Karpas-422 (cell line): Measurements from ENCODE around the gene MAN1A2. TPM values are rescaled to one million over a fixed set of nuclear protein-coding genes. Genes with fewer than 3 reads are reported as not detected.

ENCODE experiments used
- DNase-seq: peaks from one replicate; pipeline ENCODE4 v3.0.0-alpha.2; 2015
- H2AFZ ChIP-seq: fragments of 200-600 bp; sonication (generic); 2 replicates; pipeline ENCODE4 v1.6.1; 2014; ENCODE audit warnings: antibody characterized with exemption, low read length, mixed read lengths
- H3K27ac ChIP-seq: fragments of 200-600 bp; sonication (generic); 2 replicates; pipeline ENCODE4 v1.5.1; 2014; ENCODE audit warnings: mild to moderate bottlenecking, low read length, moderate library complexity
- H3K27me3 ChIP-seq: fragments of 200-600 bp; sonication (generic); 2 replicates; pipeline ENCODE4 v1.6.1; 2014; ENCODE audit warnings: low read length, mixed read lengths
- H3K36me3 ChIP-seq: fragments of 200-600 bp; sonication (generic); 2 replicates; pipeline ENCODE4 v1.6.1; 2014; ENCODE audit warnings: low read length, mixed read lengths; ENCODE audit not compliant: insufficient read depth
- H3K4me1 ChIP-seq: fragments of 200-600 bp; sonication (generic); 2 replicates; pipeline ENCODE4 v1.6.1; 2014; ENCODE audit warnings: mild to moderate bottlenecking, low read length, mixed read lengths
- H3K4me2 ChIP-seq: fragments of 200-600 bp; sonication (generic); 2 replicates; pipeline ENCODE4 v1.6.1; 2014; ENCODE audit warnings: low read length, low read depth, mild to moderate bottlenecking; ENCODE audit not compliant: poor library complexity, severe bottlenecking
- H3K4me3 ChIP-seq: fragments of 200-600 bp; sonication (generic); 2 replicates; pipeline ENCODE4 v1.5.1; 2014; ENCODE audit warnings: mild to moderate bottlenecking, antibody characterized with exemption, low read length, mixed read lengths
- H3K79me2 ChIP-seq: fragments of 200-600 bp; sonication (generic); 2 replicates; pipeline ENCODE4 v1.6.1; 2014; ENCODE audit warnings: mild to moderate bottlenecking, low read length, mixed read lengths
- H3K9ac ChIP-seq: fragments of 200-600 bp; sonication (generic); 2 replicates; pipeline ENCODE4 v1.6.0; 2014; ENCODE audit warnings: low read length
- H3K9me2 ChIP-seq: fragments of 200-600 bp; sonication (generic), shearing (Covaris generic); replicated peaks from 2 replicates; pipeline ENCODE4 v1.6.0; 2014; ENCODE audit warnings: mild to moderate bottlenecking, low read length, moderate library complexity; ENCODE audit not compliant: insufficient read depth
- H3K9me3 ChIP-seq: fragments of 300-700, 200-600 bp; sonication (generic); 2 replicates; pipeline ENCODE4 v1.6.1; 2014; ENCODE audit warnings: low read length, mixed read lengths
- H4K20me1 ChIP-seq: fragments of 200-600 bp; sonication (generic); 2 replicates; pipeline ENCODE4 v1.6.1; 2014; ENCODE audit warnings: mild to moderate bottlenecking, antibody characterized with exemption, low read length, low read depth; ENCODE audit not compliant: insufficient read depth
- total RNA-seq: library from RNA; depleted of rRNA; stranded (reverse); fragments of >200 nt; shearing (Covaris generic); gene quantifications from 2 replicates; pipeline ENCODE4 v1.2.3, GENCODE V29; 2014; ENCODE audit warnings: low replicate concordance

Gene MAN1A2
- total RNA-seq, 1 experiment from 2014 or later = 43.0 TPM

GRCh38 chr1:117566556-117566955, 199.3 kb downstream of the MAN1A2 start:
- no peak overlapping the region for H3K9ac ChIP-seq
- no peaks in the 10 kb centered on the region for H3K9me2 ChIP-seq
- H3K4me2 ChIP-seq = no peak overlapping the region
- no peaks in the 10 kb centered on the region for H3K79me2 ChIP-seq
- peaks cover 3% of the 10 kb centered on the region; the same call in 1 of the 2 replicates for H3K4me1 ChIP-seq
- no peaks in the 10 kb centered on the region for H3K9me3 ChIP-seq
- H3K4me3 ChIP-seq = no peak overlapping the region
- DNase-seq = no peak
- H3K27me3 ChIP-seq = no peaks in the 10 kb centered on the region
- H3K27ac ChIP-seq = no peak overlapping the region
- H3K36me3 ChIP-seq = no peaks in the 10 kb centered on the region
- H4K20me1 ChIP-seq = no peaks in the 10 kb centered on the region
- no peak overlapping the region for H2AFZ ChIP-seq

GRCh38 chr1:117567435-117567834, 200.2 kb downstream of the MAN1A2 start:
- Histone ChIP-seq H3K27ac (no peak overlapping the region), H3K36me3 (no peaks in the 10 kb centered on the region), H3K9me3 (no peaks in the 10 kb centered on the region), H3K79me2 (no peaks in the 10 kb centered on the region), H2AFZ (no peak overlapping the region), H3K9ac (no peak overlapping the region), H3K4me2 (no peak overlapping the region), H4K20me1 (no peaks in the 10 kb centered on the region), H3K4me1 (peaks cover 3% of the 10 kb centered on the region; the same call in 1 of the 2 replicates), H3K4me3 (no peak overlapping the region), H3K9me2 (no peaks in the 10 kb centered on the region), H3K27me3 (no peaks in the 10 kb centered on the region)
- DNase-seq = no peak

- Histone ChIP-seq H3K9me3 (no peaks in the 10 kb centered on the region), H3K27ac (no peak overlapping the region), H3K27me3 (no peaks in the 10 kb centered on the region), H3K9ac (no peak overlapping the region), H3K4me2 (no peak overlapping the region), H3K4me1 (peaks cover 3% of the 10 kb centered on the region; the same call in 1 of the 2 replicates), H3K9me2 (no peaks in the 10 kb centered on the region), H2AFZ (no peak overlapping the region), H3K4me3 (no peak overlapping the region), H4K20me1 (no peaks in the 10 kb centered on the region), H3K79me2 (no peaks in the 10 kb centered on the region), H3K36me3 (no peaks in the 10 kb centered on the region)
- no peak for DNase-seq
Measured at GRCh38 chr1:117567976-117568375, 200.7 kb downstream of the MAN1A2 start.

- DNase-seq = no peak
- no peak overlapping the region for H3K9ac ChIP-seq
- no peaks in the 10 kb centered on the region for H3K79me2 ChIP-seq
- no peak overlapping the region for H3K27ac ChIP-seq
- no peaks in the 10 kb centered on the region for H4K20me1 ChIP-seq
- no peaks in the 10 kb centered on the region for H3K27me3 ChIP-seq
- no peaks in the 10 kb centered on the region for H3K9me3 ChIP-seq
- H2AFZ ChIP-seq = no peak overlapping the region
- H3K4me3 ChIP-seq = no peak overlapping the region
- H3K4me1 ChIP-seq = peaks cover 3% of the 10 kb centered on the region; the same call in 1 of the 2 replicates
- no peaks in the 10 kb centered on the region for H3K36me3 ChIP-seq
- no peak overlapping the region for H3K4me2 ChIP-seq
- no peaks in the 10 kb centered on the region for H3K9me2 ChIP-seq
Measured at GRCh38 chr1:117568999-117569398, 201.8 kb downstream of the MAN1A2 start.

- no peaks in the 10 kb centered on the region for H3K36me3 ChIP-seq
- H3K27me3 ChIP-seq = no peaks in the 10 kb centered on the region
- H3K9me2 ChIP-seq = no peaks in the 10 kb centered on the region
- no peak overlapping the region for H3K27ac ChIP-seq
- H3K9ac ChIP-seq = no peak overlapping the region
- no peaks in the 10 kb centered on the region for H3K79me2 ChIP-seq
- no peaks in the 10 kb centered on the region for H4K20me1 ChIP-seq
- no peak overlapping the region for H3K4me3 ChIP-seq
- no peaks in the 10 kb centered on the region; the same call in 1 of the 2 replicates for H3K4me1 ChIP-seq
- DNase-seq = no peak
- H2AFZ ChIP-seq = no peak overlapping the region
- H3K4me2 ChIP-seq = no peak overlapping the region
- H3K9me3 ChIP-seq = no peaks in the 10 kb centered on the region
Measured at GRCh38 chr1:117569856-117570255, 202.6 kb downstream of the MAN1A2 start.

GRCh38 chr1:117570988-117571409, 203.8 kb downstream of the MAN1A2 start:
- H3K9ac ChIP-seq = no peak overlapping the region
- H3K4me3 ChIP-seq = no peak overlapping the region
- no peaks in the 10 kb centered on the region for H3K4me1 ChIP-seq
- no peaks in the 10 kb centered on the region for H3K36me3 ChIP-seq
- no peaks in the 10 kb centered on the region for H3K9me2 ChIP-seq
- H3K79me2 ChIP-seq = no peaks in the 10 kb centered on the region
- H3K27ac ChIP-seq = no peak overlapping the region
- H4K20me1 ChIP-seq = no peaks in the 10 kb centered on the region
- no peaks in the 10 kb centered on the region for H3K9me3 ChIP-seq
- no peak for DNase-seq
- H3K4me2 ChIP-seq = no peak overlapping the region
- no peak overlapping the region for H2AFZ ChIP-seq
- H3K27me3 ChIP-seq = no peaks in the 10 kb centered on the region

- Histone ChIP-seq H3K4me2 (no peak overlapping the region), H3K9me2 (no peaks in the 10 kb centered on the region), H3K9me3 (no peaks in the 10 kb centered on the region), H3K79me2 (no peaks in the 10 kb centered on the region), H3K9ac (no peak overlapping the region), H2AFZ (no peak overlapping the region), H3K27ac (no peak overlapping the region), H4K20me1 (no peaks in the 10 kb centered on the region), H3K4me1 (no peaks in the 10 kb centered on the region), H3K27me3 (no peaks in the 10 kb centered on the region), H3K4me3 (no peak overlapping the region), H3K36me3 (no peaks in the 10 kb centered on the region)
- no peak for DNase-seq
Measured at GRCh38 chr1:117571496-117571895, 204.2 kb downstream of the MAN1A2 start.

GRCh38 chr1:117572546-117572945, 205.3 kb downstream of the MAN1A2 start:
- no peaks in the 10 kb centered on the region for H4K20me1 ChIP-seq
- H3K9me3 ChIP-seq = no peaks in the 10 kb centered on the region
- no peaks in the 10 kb centered on the region for H3K27me3 ChIP-seq
- H3K4me1 ChIP-seq = no peaks in the 10 kb centered on the region
- H3K36me3 ChIP-seq = no peaks in the 10 kb centered on the region
- no peak overlapping the region; the same call in 1 of the 2 replicates for H2AFZ ChIP-seq
- H3K27ac ChIP-seq = no peak overlapping the region
- H3K9me2 ChIP-seq = no peaks in the 10 kb centered on the region
- no peak overlapping the region for H3K9ac ChIP-seq
- no peaks in the 10 kb centered on the region for H3K79me2 ChIP-seq
- H3K4me2 ChIP-seq = no peak overlapping the region
- H3K4me3 ChIP-seq = no peak overlapping the region
- DNase-seq = peak; percentile 57
